ENCODE data around the gene KCNK4.

KCNK4 gene

GRCh38 chr11:64269540-64270220 lies 21.4 kb upstream of the KCNK4 start:
- peak; percentile 98 for DNase-seq

GRCh38 chr11:64275031-64275800 lies 15.9 kb upstream of the KCNK4 start:
- DNase-seq = no peak

- DNase-seq = no peak
Observed at GRCh38 chr11:64275841-64276240, 15.3 kb upstream of the KCNK4 start.

GRCh38 chr11:64276653-64277431 lies 14.3 kb upstream of the KCNK4 start:
- DNase-seq = no peak

GRCh38 chr11:64278576-64279190 lies 12.4 kb upstream of the KCNK4 start:
- DNase-seq = no peak

GRCh38 chr11:64281957-64282770 lies 8.9 kb upstream of the KCNK4 start:
- DNase-seq = no peak

- DNase-seq = no peak
Observed at GRCh38 chr11:64283092-64283491, 8.0 kb upstream of the KCNK4 start.

- DNase-seq = peak; percentile 73
Observed at GRCh38 chr11:64284048-64284961, 6.8 kb upstream of the KCNK4 start, which contains the start of gene BAD. Gene BAD, minus strand, starts transcription at chr11:64284665. Its CDS starts 297 bp downstream, at chr11:64284368.

GRCh38 chr11:64284962-64285884 lies 5.9 kb upstream of the KCNK4 start, which contains the start of gene GPR137:
Gene GPR137, plus strand, starts transcription at chr11:64285848. Its CDS starts 677 bp downstream, at chr11:64286525.
- DNase-seq = peak; percentile 57

GRCh38 chr11:64285885-64286800 lies 5.0 kb upstream of the KCNK4 start:
- peak; percentile 24 for DNase-seq

GRCh38 chr11:64286801-64287159 lies 4.3 kb upstream of the KCNK4 start:
- DNase-seq = no peak

- no peak for DNase-seq
Observed at GRCh38 chr11:64287676-64288352, 3.3 kb upstream of the KCNK4 start.

- DNase-seq = no peak
Observed at GRCh38 chr11:64288353-64288750, 2.8 kb upstream of the KCNK4 start.

- no peak for DNase-seq
Observed at GRCh38 chr11:64289002-64289564, 2.0 kb upstream of the KCNK4 start.

GRCh38 chr11:64290352-64291261 lies 495 bp upstream of the KCNK4 start:
- no peak for DNase-seq

- DNase-seq = no peak
Observed at GRCh38 chr11:64291752-64292459, 804 bp downstream of the KCNK4 start.

All from SHP77 treated with DMSO at 0.1 percent for 48 hours (cell line).